ENCODE measurements around the gene ASIC4. TPM values are rescaled to one million over a fixed set of nuclear protein-coding genes. Genes with fewer than 3 reads are reported as not detected.

The ASIC4 gene
- total and polyA plus RNA-seq, 2 of the 8 experiments (the other 6 are each of a cell fraction or from before 2014, with no cell fraction given): 0.12 to 0.22 TPM

DNA sequence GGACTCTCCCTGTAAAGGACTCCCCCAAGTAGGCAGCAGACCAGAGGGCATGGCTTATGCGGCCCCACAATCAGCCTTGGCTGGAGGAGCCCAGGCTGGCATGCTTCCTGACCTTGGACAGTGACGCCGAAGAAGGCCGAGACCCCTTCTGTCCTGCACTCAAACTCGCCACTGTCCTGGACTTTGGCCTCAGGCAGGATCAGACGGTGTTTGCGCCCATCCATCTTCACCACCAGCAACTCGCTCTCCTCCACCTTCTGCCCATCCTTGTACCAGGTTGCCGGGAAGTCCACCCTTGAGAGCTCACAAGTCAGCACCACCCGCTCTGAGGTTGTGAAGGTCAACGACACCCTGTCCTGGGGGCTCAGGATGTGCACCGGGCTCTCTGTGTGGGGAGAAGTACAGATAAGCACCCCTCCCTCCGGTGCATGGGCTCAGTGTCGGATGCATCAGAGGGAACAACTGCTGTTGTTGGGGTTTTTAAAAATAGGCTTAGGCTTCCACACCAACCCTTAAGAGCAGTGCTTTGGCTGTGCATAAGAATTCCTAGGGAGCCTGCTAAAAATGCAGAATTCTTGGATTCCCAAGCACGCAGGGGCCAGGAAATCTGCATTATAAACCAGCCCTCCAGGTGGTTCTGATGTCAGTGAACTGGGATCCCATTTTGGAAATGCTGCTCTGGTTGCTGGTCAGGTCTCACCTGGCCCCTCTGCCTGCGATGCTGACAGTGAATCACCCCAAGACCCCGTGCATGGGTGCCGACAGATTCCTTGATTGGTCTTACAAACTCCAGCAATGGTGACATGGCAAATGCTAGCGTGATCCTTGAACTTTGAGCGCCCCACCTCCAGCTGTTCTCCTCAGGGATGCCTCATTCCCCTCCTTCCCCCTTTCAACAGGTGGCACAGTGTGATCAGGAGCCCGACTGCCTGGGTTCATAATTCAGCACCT, 51.1 kb downstream of the ASIC4 start (continued):
- no peak for TF ChIP-seq RAD21 (IDR thresholded peaks at IDR 0.05 in 1 of 2, conservative IDR thresholded peaks at IDR 0.05 in 1 of 2; ENCODE audit: low read depth in 2 of 2, low read length in 2 of 2)
- no peak for TF ChIP-seq JUN (IDR thresholded peaks at IDR 0.05; ENCODE audit: low read depth, low read length)
- no peak for TF ChIP-seq CREB1 (IDR thresholded peaks at IDR 0.05)
- no peak for TF ChIP-seq CTBP2 (IDR thresholded peaks at IDR 0.05; ENCODE audit: borderline replicate concordance, insufficient read depth, insufficient read length, low read length)
- no peak for TF ChIP-seq POU5F1 (IDR thresholded peaks at IDR 0.05; ENCODE audit: low read depth, low read length)
- no peak for TF ChIP-seq NRF1 (IDR thresholded peaks at IDR 0.05; ENCODE audit: low read depth, low read length)
- TF ChIP-seq HDAC2 (IDR thresholded peaks at IDR 0.05; ENCODE audit: borderline replicate concordance in 1 of 2, low read depth in 2 of 2, low read length in 2 of 2): peak in 1 of 2 experiments; percentile 72; a peak in 1 of 4 replicates
- peak; percentile 6; the same call in 1 of the 2 replicates for TF ChIP-seq JUND (IDR thresholded peaks at IDR 0.05; ENCODE audit: low read length)
- TF ChIP-seq MAFK (IDR thresholded peaks at IDR 0.05; ENCODE audit: low read depth, low read length): peak; percentile 15; the same call in 1 of the 2 replicates
- TF ChIP-seq CBX8 (IDR thresholded peaks at IDR 0.05; ENCODE audit: borderline replicate concordance, low read depth, low read length): no peak
- 0 out of 2 replicates have a peak, but pooled peaks have one; percentile 25 for TF ChIP-seq GTF2F1 (IDR thresholded peaks at IDR 0.05; ENCODE audit: borderline replicate concordance, low read depth, low read length)
- TF ChIP-seq SP2 (IDR thresholded peaks at IDR 0.05; ENCODE audit: low read length): no peak
- TF ChIP-seq CHD1 (IDR thresholded peaks at IDR 0.05; ENCODE audit: low read depth, low read length): no peak
- TF ChIP-seq SP4 (IDR thresholded peaks at IDR 0.05; ENCODE audit: low read length): no peak; the same call in 1 of the 2 replicates
- TF ChIP-seq SIX5 (IDR thresholded peaks at IDR 0.05; ENCODE audit: low read depth, low read length): no peak
- TF ChIP-seq CBX5 (IDR thresholded peaks at IDR 0.05; ENCODE audit: low read depth, low read length): no peak
- no peak for TF ChIP-seq EZH2 (IDR thresholded peaks at IDR 0.05; ENCODE audit: low read depth, low read length, severe bottlenecking)
- TF ChIP-seq, protein P1, sequence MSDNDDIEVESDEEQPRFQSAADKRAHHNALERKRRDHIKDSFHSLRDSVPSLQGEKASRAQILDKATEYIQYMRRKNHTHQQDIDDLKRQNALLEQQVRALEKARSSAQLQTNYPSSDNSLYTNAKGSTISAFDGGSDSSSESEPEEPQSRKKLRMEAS (IDR thresholded peaks at IDR 0.05): peak; percentile 38
- no peak for TF ChIP-seq CHD2 (IDR thresholded peaks at IDR 0.05; ENCODE audit: low read length)
- TF ChIP-seq FOSL1 (IDR thresholded peaks at IDR 0.05; ENCODE audit: insufficient read depth, low read depth, low read length): no peak
- TF ChIP-seq BCL11A (IDR thresholded peaks at IDR 0.05; ENCODE audit: low read depth in 2 of 2, low read length in 2 of 2): peak in 1 of 2 experiments; percentile 38
- peak; percentile 64 for TF ChIP-seq POLR2AphosphoS5 (IDR thresholded peaks at IDR 0.05; ENCODE audit: low read depth, low read length)
- peak; percentile 80; the same call in 1 of the 2 replicates for TF ChIP-seq RBBP5 (IDR thresholded peaks at IDR 0.05; ENCODE audit: borderline replicate concordance, low read depth, low read length)
